ENCODE results near the gene TRA2A.

The TRA2A gene

GRCh38 chr7:23467291-23467805 lies 64.4 kb downstream of the TRA2A start:
- Histone ChIP-seq H3K4me1 (ENCODE audit: control insufficient read depth in 5 of 5, insufficient read depth in 5 of 5, low read length in 5 of 5) (peaks cover 2 to 33% (median 31%) of the 10 kb centered on the region in 5 donors), H3K27ac (ENCODE audit: low read depth, low read length) (no peak overlapping the region), H3K36me3 (ENCODE audit: control insufficient read depth in 5 of 5, insufficient read depth in 5 of 5, low read length in 5 of 5) (no peaks in the 10 kb centered on the region), H3K9me3 (ENCODE audit: control insufficient read depth in 5 of 5, low read length in 5 of 5) (peaks cover 0 to 3% (median 0%) of the 10 kb centered on the region in 5 donors), H3K27me3 (ENCODE audit: control insufficient read depth in 5 of 5, insufficient read depth in 4 of 5, low read length in 5 of 5) (peaks cover 54 to 83% (median 59%) of the 10 kb centered on the region in 5 donors), H3K9ac (ENCODE audit: low read length in 5 of 5) (no peak overlapping the region), H3K4me3 (ENCODE audit: low read depth in 1 of 5, low read length in 5 of 5) (peak overlapping the region in 3 of 5 donors; percentile 6 to 44 (median 42))

DNA sequence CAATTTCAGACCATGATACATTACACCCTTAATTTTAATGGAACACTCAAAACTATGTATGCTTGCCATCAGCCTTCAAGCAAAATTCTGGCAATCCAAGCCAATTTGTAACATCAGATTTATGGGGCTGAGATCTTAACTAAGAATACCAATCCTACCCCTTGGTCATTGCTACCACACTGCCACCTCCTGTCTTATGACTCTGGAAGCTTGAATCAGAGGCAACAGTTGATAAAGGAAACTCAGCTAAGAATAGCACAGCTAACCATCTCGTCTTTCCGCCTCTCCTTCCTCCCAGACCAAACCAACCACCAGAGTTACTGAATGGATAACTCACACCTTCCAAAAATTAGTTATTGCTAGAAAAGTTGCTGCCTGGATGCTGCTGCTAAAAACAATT lies 68.9 kb downstream of the TRA2A start:
- Histone ChIP-seq H3K27me3 (ENCODE audit: control insufficient read depth in 5 of 5, insufficient read depth in 4 of 5, low read length in 5 of 5) (peaks cover 20 to 53% (median 34%) of the 10 kb centered on the region in 5 donors), H3K9me3 (ENCODE audit: control insufficient read depth in 5 of 5, low read length in 5 of 5) (peaks cover 0 to 3% (median 0%) of the 10 kb centered on the region in 5 donors), H3K4me1 (ENCODE audit: control insufficient read depth in 5 of 5, insufficient read depth in 5 of 5, low read length in 5 of 5) (peaks cover 2 to 7% (median 6%) of the 10 kb centered on the region in 5 donors), H3K27ac (ENCODE audit: low read depth, low read length) (no peak overlapping the region), H3K4me3 (ENCODE audit: low read depth in 1 of 5, low read length in 5 of 5) (no peak overlapping the region), H3K36me3 (ENCODE audit: control insufficient read depth in 5 of 5, insufficient read depth in 5 of 5, low read length in 5 of 5) (no peaks in the 10 kb centered on the region), H3K9ac (ENCODE audit: low read length in 5 of 5) (no peak overlapping the region)

- Histone ChIP-seq H3K9ac (ENCODE audit: low read length in 5 of 5) (no peak overlapping the region), H3K4me3 (ENCODE audit: low read depth in 1 of 5, low read length in 5 of 5) (no peak overlapping the region), H3K9me3 (ENCODE audit: control insufficient read depth in 5 of 5, low read length in 5 of 5) (no peaks in the 10 kb centered on the region), H3K36me3 (ENCODE audit: control insufficient read depth in 5 of 5, insufficient read depth in 5 of 5, low read length in 5 of 5) (no peaks in the 10 kb centered on the region), H3K27me3 (ENCODE audit: control insufficient read depth in 5 of 5, insufficient read depth in 4 of 5, low read length in 5 of 5) (peaks cover 5 to 24% (median 11%) of the 10 kb centered on the region in 5 donors), H3K4me1 (ENCODE audit: control insufficient read depth in 5 of 5, insufficient read depth in 5 of 5, low read length in 5 of 5) (no peaks in the 10 kb centered on the region), H3K27ac (ENCODE audit: low read depth, low read length) (no peak overlapping the region)
Observed at GRCh38 chr7:23458044-23458443, 73.7 kb downstream of the TRA2A start.

DNA sequence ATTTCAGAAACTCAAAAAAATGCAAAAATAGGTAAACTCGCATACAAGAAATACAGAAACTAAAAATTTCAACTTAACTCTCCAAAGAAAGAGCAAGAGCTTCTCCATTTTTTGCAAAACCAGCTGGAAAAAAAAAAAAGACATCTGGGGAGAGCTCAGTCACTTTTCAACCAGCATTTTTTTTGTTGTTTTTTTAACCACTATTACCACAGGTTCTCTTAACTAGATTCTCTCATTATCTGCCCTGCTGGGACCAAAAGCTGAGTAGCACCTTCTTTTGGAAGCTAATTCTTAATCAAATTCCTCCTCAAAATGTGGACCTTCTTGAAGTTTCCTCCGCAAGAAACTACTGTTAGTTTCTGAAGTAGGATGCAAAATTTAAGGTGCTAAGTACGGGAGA lies 75.7 kb downstream of the TRA2A start:
- no peaks in the 10 kb centered on the region for H3K4me1 ChIP-seq (ENCODE audit: control insufficient read depth in 5 of 5, insufficient read depth in 5 of 5, low read length in 5 of 5)

GRCh38 chr7:23454881-23455526 lies 76.8 kb downstream of the TRA2A start:
- Histone ChIP-seq H3K4me1 (ENCODE audit: control insufficient read depth in 5 of 5, insufficient read depth in 5 of 5, low read length in 5 of 5) (no peaks in the 10 kb centered on the region), H3K4me3 (ENCODE audit: low read depth in 1 of 5, low read length in 5 of 5) (no peak overlapping the region), H3K27me3 (ENCODE audit: control insufficient read depth in 5 of 5, insufficient read depth in 4 of 5, low read length in 5 of 5) (peaks cover 2 to 19% (median 11%) of the 10 kb centered on the region in 5 donors), H3K27ac (ENCODE audit: low read depth, low read length) (no peak overlapping the region), H3K36me3 (ENCODE audit: control insufficient read depth in 5 of 5, insufficient read depth in 5 of 5, low read length in 5 of 5) (no peaks in the 10 kb centered on the region), H3K9ac (ENCODE audit: low read length in 5 of 5) (no peak overlapping the region), H3K9me3 (ENCODE audit: control insufficient read depth in 5 of 5, low read length in 5 of 5) (no peaks in the 10 kb centered on the region)

More for the DNA sequence above, 75.7 kb downstream of the TRA2A start:
- Histone ChIP-seq H3K36me3 (ENCODE audit: control insufficient read depth in 5 of 5, insufficient read depth in 5 of 5, low read length in 5 of 5) (no peaks in the 10 kb centered on the region), H3K9me3 (ENCODE audit: control insufficient read depth in 5 of 5, low read length in 5 of 5) (no peaks in the 10 kb centered on the region), H3K4me3 (ENCODE audit: low read depth in 1 of 5, low read length in 5 of 5) (no peak overlapping the region), H3K9ac (ENCODE audit: low read length in 5 of 5) (no peak overlapping the region), H3K27me3 (ENCODE audit: control insufficient read depth in 5 of 5, insufficient read depth in 4 of 5, low read length in 5 of 5) (peaks cover 3 to 20% (median 11%) of the 10 kb centered on the region in 5 donors), H3K27ac (ENCODE audit: low read depth, low read length) (no peak overlapping the region)

All from subcutaneous abdominal adipose tissue (tissue), 5 donors.